SK-N-SH treated with all-trans-retinoic acid at 6 μM for 48 hours (cell line): ENCODE data around the gene DHRS7B.

ENCODE experiments used
- ATAC-seq: fragments of 200-7000 bp; cut with Tn5 transposase; 3 replicates; pipeline ENCODE4 v1.9.1; 2020; ENCODE audit warnings: mild to moderate bottlenecking, moderate library complexity
- ARNTL ChIP-seq: fragments of 450-650 bp; formaldehyde crosslinking; IDR thresholded peaks from 2 replicates; pipeline ENCODE4 v1.5.0; 2020; ENCODE audit warnings: low read depth, mild to moderate bottlenecking, moderate library complexity, borderline replicate concordance
- BACH2 ChIP-seq: fragments of 250-450 bp; sonication (Bioruptor Pico); IDR thresholded peaks from 2 replicates; pipeline ENCODE4 v1.9.0; 2021; ENCODE audit warnings: mild to moderate bottlenecking, borderline replicate concordance
- CREB5 ChIP-seq: fragments of 250-450 bp; sonication (Bioruptor Pico); IDR thresholded peaks from 2 replicates; pipeline ENCODE4 v1.5.1; 2020; ENCODE audit warnings: low read depth, mild to moderate bottlenecking, moderate library complexity
- CSDC2 ChIP-seq: fragments of 250-450 bp; sonication (Bioruptor Pico); IDR thresholded peaks from 2 replicates; pipeline ENCODE4 v1.5.0; 2020; ENCODE audit warnings: mild to moderate bottlenecking, moderate library complexity
- CSRNP3 ChIP-seq: fragments of 250-450 bp; sonication (Bioruptor Pico); IDR thresholded peaks from 2 replicates; pipeline ENCODE4 v1.5.1; 2021; ENCODE audit warnings: mild to moderate bottlenecking, moderate library complexity
- ESRRG ChIP-seq: fragments of 250-450 bp; sonication (Bioruptor Pico); IDR thresholded peaks from 2 replicates; pipeline ENCODE4 v1.6.1; 2021; ENCODE audit warnings: mild to moderate bottlenecking
- GLIS3 ChIP-seq: fragments of 250-450 bp; sonication (Bioruptor Pico); IDR thresholded peaks from 2 replicates; pipeline ENCODE4 v1.5.0; 2020; ENCODE audit warnings: mild to moderate bottlenecking, moderate library complexity
- ISL1 ChIP-seq: fragments of 250-450 bp; sonication (Bioruptor Pico); IDR thresholded peaks from 2 replicates; pipeline ENCODE4 v2.1.2; 2022; ENCODE audit warnings: mild to moderate bottlenecking, moderate library complexity
- OSR1 ChIP-seq: fragments of 250-450 bp; sonication (Bioruptor Pico); IDR thresholded peaks from 2 replicates; pipeline ENCODE4 v1.8.0; 2022; ENCODE audit warnings: moderate library complexity, mild to moderate bottlenecking, inconsistent platforms
- PATZ1 ChIP-seq: fragments of 250-450 bp; sonication (Bioruptor Pico); IDR thresholded peaks from 2 replicates; pipeline ENCODE4 v1.8.0; 2020; ENCODE audit warnings: mild to moderate bottlenecking, moderate library complexity, borderline replicate concordance
- POU6F1 ChIP-seq: fragments of 250-450 bp; sonication (Bioruptor Pico); IDR thresholded peaks from 2 replicates; pipeline ENCODE4 v1.8.0; 2021; ENCODE audit warnings: low read depth, mild to moderate bottlenecking, moderate library complexity, borderline replicate concordance
- PPARA ChIP-seq: fragments of 250-450 bp; sonication (Bioruptor Pico); IDR thresholded peaks from 2 replicates; pipeline ENCODE4 v1.5.0; 2020; ENCODE audit warnings: mild to moderate bottlenecking, borderline replicate concordance
- RARB ChIP-seq: fragments of 250-450 bp; sonication (Bioruptor Pico); IDR thresholded peaks from 2 replicates; pipeline ENCODE4 v1.8.0; 2021; ENCODE audit warnings: mild to moderate bottlenecking, moderate library complexity
- SNAI2 ChIP-seq: fragments of 250-450 bp; sonication (Bioruptor Pico); IDR thresholded peaks from 2 replicates; pipeline ENCODE4 v1.5.0; 2020; ENCODE audit warnings: mild to moderate bottlenecking, moderate library complexity
- TCF4 ChIP-seq: fragments of 250-450 bp; sonication (Bioruptor Pico); IDR thresholded peaks from 2 replicates; pipeline ENCODE4 v1.8.0; 2021; ENCODE audit warnings: mild to moderate bottlenecking, moderate library complexity, borderline replicate concordance
- TSHZ2 ChIP-seq: fragments of 250-450 bp; sonication (Bioruptor Pico); IDR thresholded peaks from 2 replicates; pipeline ENCODE4 v1.5.0; 2020; ENCODE audit warnings: mild to moderate bottlenecking, moderate library complexity
- ZC3H10 ChIP-seq: fragments of 250-450 bp; sonication (Bioruptor Pico); IDR thresholded peaks from 2 replicates; pipeline ENCODE4 v1.5.1; 2021; ENCODE audit warnings: mild to moderate bottlenecking, moderate library complexity
- ZFP3 ChIP-seq: fragments of 250-450 bp; sonication (Bioruptor Pico); IDR thresholded peaks from 2 replicates; pipeline ENCODE4 v1.5.0; 2020; ENCODE audit warnings: mild to moderate bottlenecking, moderate library complexity
- ZNF565 ChIP-seq: fragments of 450-650 bp; formaldehyde crosslinking; conservative IDR thresholded peaks from 2 replicates; pipeline ENCODE4 v1.5.0; 2020; ENCODE audit warnings: low read depth, mild to moderate bottlenecking, moderate library complexity
- ZNF70 ChIP-seq: fragments of 450-650 bp; formaldehyde crosslinking; IDR thresholded peaks from 2 replicates; pipeline ENCODE4 v1.5.0; 2020; ENCODE audit warnings: mild to moderate bottlenecking, moderate library complexity

DHRS7B gene

GRCh38 chr17:21212826-21213637 is 86.3 kb downstream of the DHRS7B start:
- ATAC-seq, result no peak
- no peak for TF ChIP-seq ZFP3
- no peak for TF ChIP-seq SNAI2 (CRISPR knock-in tag)
- TF ChIP-seq POU6F1 (CRISPR knock-in tag), result no peak
- TF ChIP-seq BACH2 (CRISPR knock-in tag), result no peak

- ATAC-seq, result peak; percentile 36
- TF ChIP-seq PATZ1 (CRISPR knock-in tag), result no peak
- no peak for TF ChIP-seq OSR1
- no peak for TF ChIP-seq ZNF70 (CRISPR knock-in tag)
- no peak for TF ChIP-seq CREB5 (CRISPR knock-in tag)
- TF ChIP-seq ARNTL (CRISPR knock-in tag), result no peak
- TF ChIP-seq RARB (CRISPR knock-in tag), result no peak
- no peak for TF ChIP-seq CSDC2 (CRISPR knock-in tag)
- TF ChIP-seq ZFP3, result no peak
- TF ChIP-seq GLIS3, result no peak
- TF ChIP-seq POU6F1 (CRISPR knock-in tag), result no peak
- TF ChIP-seq ISL1 (CRISPR knock-in tag), result no peak
- TF ChIP-seq TCF4, result no peak
- TF ChIP-seq, all 23 proteins: peak for 0
These were observed 86.9 kb downstream of the DHRS7B start for GRCh38 chr17:21213638-21214014.

- no peak for TF ChIP-seq ESRRG (CRISPR knock-in tag)
- no peak for TF ChIP-seq ISL1 (CRISPR knock-in tag)
- TF ChIP-seq TCF4, result no peak
- no peak for TF ChIP-seq POU6F1 (CRISPR knock-in tag)
- TF ChIP-seq TSHZ2 (CRISPR knock-in tag), result peak; percentile 93
- TF ChIP-seq SNAI2 (CRISPR knock-in tag), result peak; percentile 53; the same call in 1 of the 2 replicates
- no peak for TF ChIP-seq PPARA
- TF ChIP-seq OSR1, result no peak
- TF ChIP-seq CSRNP3 (CRISPR knock-in tag), result no peak
- 0 out of 2 replicates have a peak, but pooled peaks have one; percentile 58 for TF ChIP-seq ZFP3
- TF ChIP-seq ZNF565 (CRISPR knock-in tag), result no peak; the same call in 1 of the 2 replicates
- peak; percentile 77; the same call in 1 of the 2 replicates for TF ChIP-seq CSDC2 (CRISPR knock-in tag)
- no peak for TF ChIP-seq ZC3H10
- no peak for TF ChIP-seq RARB (CRISPR knock-in tag)
- peak; percentile 95 for ATAC-seq
These were observed 87.4 kb downstream of the DHRS7B start, which contains the start of gene TMEM11 for GRCh38 chr17:21214015-21214776. Gene TMEM11 (minus strand): TSS chr17:21214161. CDS start chr17:21214152, 9 bp downstream.
